ENCODE measurements around the gene LGMN.
"Not testable (repeated sequence)": the region's sequence is repeated elsewhere in the genome, so short reads cannot be mapped to it uniquely, and the experiment has no call there.

Gene LGMN

DNA sequence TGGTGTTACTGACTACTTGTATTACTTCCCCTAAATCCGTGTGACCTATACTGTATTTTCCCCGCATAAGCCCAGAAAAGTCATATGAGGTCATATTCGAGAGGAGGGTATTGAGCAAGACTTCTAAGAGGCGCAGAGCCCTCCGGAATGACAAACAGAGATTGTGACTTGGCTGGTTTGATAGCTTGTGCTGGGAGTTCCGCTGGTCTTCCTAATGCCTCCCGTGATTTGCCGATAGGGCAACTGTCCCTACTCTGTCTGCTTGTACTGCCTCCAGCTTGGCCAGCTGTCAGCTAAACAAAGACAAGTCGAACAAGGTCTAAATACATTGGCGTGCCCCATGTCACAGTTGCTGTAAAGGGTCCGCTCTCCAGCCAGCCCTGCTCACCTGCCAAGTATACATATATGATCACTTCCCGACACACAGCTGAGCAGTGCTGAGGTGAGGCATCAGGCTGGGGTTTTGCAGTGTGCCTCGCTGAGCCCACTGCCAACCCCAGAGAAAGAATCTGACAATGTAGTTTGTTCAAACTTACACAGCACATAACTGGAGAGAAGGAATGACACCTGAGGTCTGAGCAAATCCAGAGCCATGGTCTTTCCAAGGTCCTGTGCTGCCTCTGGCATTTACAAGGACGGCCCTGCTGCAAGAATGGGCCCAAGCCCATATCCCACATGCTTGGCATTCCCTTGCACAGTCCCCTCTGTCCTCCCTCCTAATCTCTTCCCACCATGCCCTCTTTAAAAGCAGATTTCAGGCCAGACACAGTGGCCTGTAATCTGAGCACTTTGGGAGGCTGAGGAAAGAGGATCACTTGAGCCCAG is 23.7 kb downstream of the LGMN start:
- Mint-ChIP-seq H3K27me3 (peaks cover 6% of the 10 kb centered on the region), H3K4me3 (no peak overlapping the region), H3K4me1 (ENCODE audit: low read depth) (peaks cover 12% of the 10 kb centered on the region), H3K27ac (no peak overlapping the region), H3K9me3 (peaks cover 4% of the 10 kb centered on the region), H3K36me3 (ENCODE audit: low read depth) (peaks cover 10% of the 10 kb centered on the region)

DNA sequence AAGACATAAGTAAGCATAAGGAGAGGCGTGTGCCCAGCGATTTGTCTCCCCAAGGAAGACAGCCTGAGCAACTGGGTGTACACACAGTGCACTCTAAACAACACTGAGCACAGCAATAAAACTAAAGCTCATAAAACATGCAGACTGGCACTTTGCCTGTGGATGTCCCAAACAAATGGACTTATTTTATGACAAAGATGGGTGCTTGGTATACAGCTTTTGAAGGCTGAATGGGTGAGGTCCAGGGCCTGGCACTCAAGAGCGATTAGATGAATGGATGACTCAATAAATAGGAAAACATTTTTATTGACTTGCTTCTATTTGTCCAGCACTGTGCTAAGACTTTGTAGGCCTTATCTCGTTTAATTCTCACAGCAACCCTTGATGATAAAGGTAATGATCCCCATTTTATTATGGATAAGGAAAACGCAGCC is 28.5 kb downstream of the LGMN start:
- Mint-ChIP-seq H3K4me3 (no peak overlapping the region), H3K36me3 (ENCODE audit: low read depth) (no peaks in the 10 kb centered on the region), H3K9me3 (no peaks in the 10 kb centered on the region), H3K27ac (no peak overlapping the region), H3K27me3 (no peaks in the 10 kb centered on the region), H3K4me1 (ENCODE audit: low read depth) (no peaks in the 10 kb centered on the region)

DNA sequence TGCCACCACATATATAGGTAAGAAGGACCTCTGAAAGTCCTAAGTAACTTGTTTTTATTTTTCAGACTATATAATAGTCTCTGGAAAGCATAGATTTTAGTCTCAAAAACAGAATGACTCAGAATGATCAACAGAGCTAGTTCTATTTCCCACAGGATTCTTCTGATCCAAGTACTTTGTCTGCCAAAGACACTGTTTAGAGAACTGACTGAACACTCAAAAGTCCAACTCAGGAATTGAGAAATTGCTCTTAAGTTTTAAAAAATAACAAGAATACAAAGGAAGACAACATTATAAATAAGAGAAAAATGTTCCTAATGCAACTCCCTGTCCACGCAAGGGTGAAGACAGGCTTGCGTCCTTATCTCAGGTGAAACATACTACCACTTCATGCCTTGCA is 29.0 kb downstream of the LGMN start:
- Mint-ChIP-seq H3K4me3 (no peak overlapping the region), H3K4me1 (ENCODE audit: low read depth) (no peaks in the 10 kb centered on the region), H3K27me3 (no peaks in the 10 kb centered on the region), H3K27ac (no peak overlapping the region), H3K9me3 (no peaks in the 10 kb centered on the region), H3K36me3 (ENCODE audit: low read depth) (no peaks in the 10 kb centered on the region)

DNA sequence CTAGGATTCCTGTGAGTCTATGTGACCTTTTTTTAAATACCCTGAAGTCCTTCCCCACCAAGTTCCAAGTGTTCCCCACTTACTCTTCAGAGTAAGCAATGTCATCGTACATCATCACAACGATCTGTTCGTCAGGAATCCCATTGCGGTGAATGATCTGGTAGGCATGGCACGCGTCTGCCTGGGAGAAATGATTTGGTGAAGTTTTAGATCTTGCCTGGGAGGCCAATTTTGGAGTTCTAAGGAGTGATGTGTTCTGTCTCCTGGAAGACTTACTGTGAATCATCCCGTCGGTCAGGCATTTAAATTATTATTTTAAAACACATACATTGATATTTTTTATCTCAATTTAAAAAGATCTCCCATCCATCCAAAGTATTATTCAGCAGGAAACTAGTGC is 29.8 kb downstream of the LGMN start:
- no peaks in the 10 kb centered on the region for H3K36me3 Mint-ChIP-seq (ENCODE audit: low read depth)

DNA sequence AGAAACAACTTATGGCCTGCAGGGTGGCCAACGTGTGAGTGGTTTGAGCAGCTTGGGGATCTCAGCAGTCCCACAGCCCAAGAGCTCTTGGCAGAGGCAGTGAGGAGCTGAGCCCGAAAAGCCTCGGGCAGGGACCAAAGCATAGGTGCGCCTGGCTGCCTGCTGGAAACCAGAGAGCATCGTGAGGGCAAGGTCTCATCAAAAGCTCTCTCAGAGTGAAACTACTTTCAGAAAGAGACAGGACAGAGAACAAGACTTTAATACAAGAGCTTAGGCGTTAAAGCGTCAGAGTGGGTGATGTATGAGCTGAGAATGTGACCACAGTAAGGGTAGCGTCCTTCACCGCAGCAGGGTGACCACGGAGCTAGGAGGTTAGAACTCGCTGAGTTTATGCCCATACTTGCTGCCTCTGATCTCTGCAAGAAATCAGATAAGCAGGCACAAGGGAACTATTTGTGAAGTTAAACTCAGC is 30.8 kb downstream of the LGMN start:
- Mint-ChIP-seq H3K27me3 (no peaks in the 10 kb centered on the region), H3K4me3 (no peak overlapping the region), H3K9me3 (no peaks in the 10 kb centered on the region), H3K4me1 (ENCODE audit: low read depth) (no peaks in the 10 kb centered on the region), H3K36me3 (ENCODE audit: low read depth) (no peaks in the 10 kb centered on the region), H3K27ac (no peak overlapping the region)

More for the DNA sequence above, 29.8 kb downstream of the LGMN start:
- Mint-ChIP-seq H3K9me3 (no peaks in the 10 kb centered on the region), H3K27ac (no peak overlapping the region), H3K4me1 (ENCODE audit: low read depth) (no peaks in the 10 kb centered on the region), H3K27me3 (no peaks in the 10 kb centered on the region), H3K4me3 (no peak overlapping the region)

DNA sequence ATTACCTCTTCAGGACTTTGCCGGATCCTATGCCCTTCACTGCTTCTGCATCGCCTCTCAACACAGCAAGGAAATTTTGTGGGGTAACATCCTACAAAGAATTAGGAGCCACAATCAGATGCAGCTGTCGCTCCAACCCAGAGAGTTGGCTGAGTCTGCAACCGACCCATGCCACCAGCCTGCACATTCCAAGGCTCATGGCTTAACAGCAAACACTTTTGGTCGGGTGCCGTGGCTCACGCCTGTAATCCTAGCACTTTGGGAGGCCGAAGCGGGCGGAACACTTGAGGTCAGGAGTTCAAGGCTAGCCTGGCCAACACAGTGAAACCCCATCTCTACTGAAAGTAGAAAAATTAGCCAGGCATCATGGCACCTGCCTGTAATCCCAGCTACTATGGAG is 32.3 kb downstream of the LGMN start:
- no peak overlapping the region for H3K27ac Mint-ChIP-seq
- no peaks in the 10 kb centered on the region for H3K9me3 Mint-ChIP-seq
- no peaks in the 10 kb centered on the region for H3K27me3 Mint-ChIP-seq
- H3K4me1 Mint-ChIP-seq (ENCODE audit: low read depth) = no peaks in the 10 kb centered on the region
- no peak overlapping the region for H3K4me3 Mint-ChIP-seq
- H3K36me3 Mint-ChIP-seq (ENCODE audit: low read depth) = no peaks in the 10 kb centered on the region

DNA sequence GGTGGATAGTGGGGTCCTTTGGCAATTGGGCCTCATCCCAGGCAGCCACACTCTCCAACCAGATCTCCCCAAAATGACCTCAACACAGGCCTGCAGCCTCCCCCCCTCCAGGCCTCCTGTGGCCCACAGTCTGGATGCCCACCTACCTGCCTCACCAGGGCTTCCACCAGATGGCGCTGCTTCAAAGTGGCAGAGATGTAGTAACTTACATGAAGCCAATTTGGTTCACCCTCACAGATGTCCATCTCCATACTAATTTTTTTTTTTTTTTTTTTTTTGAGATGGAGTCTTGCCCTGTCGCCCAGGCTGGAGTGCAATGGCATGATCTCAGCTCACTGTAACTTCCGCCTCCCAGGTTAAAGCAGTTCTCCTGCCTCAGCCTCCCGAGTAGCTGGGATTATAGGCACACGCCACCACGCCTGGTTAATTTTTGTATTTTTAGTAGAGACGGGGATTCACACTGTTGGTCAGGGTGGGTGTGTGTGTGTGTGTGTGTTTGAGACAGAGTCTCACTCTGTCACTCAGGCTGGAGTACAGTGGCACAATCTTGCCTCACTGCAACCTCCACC is 33.6 kb downstream of the LGMN start:
- H3K4me1 Mint-ChIP-seq (ENCODE audit: low read depth); H3K27me3 Mint-ChIP-seq; H3K36me3 Mint-ChIP-seq (ENCODE audit: low read depth); H3K9me3 Mint-ChIP-seq; H3K27ac Mint-ChIP-seq; H3K4me3 Mint-ChIP-seq: not testable (repeated sequence)

DNA sequence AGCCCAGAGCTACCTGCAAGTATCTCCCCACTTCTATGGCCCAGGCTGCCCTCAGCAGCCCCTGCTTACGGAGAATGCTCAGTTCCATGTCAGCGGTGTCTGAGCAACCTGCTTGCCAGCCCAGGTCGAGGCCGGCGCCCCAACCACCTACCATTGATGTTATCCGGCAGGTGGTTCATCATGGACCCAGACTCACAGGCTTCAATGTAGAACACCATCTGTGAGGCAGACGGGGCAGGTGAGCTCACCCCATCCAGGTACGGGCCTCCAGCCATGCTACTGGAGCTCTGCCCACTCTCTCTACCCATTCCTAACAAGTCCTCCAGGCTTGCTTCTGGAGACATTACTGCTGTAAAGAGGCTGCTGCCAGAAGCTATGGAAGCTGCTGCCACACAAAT is 35.8 kb downstream of the LGMN start:
- no peak overlapping the region for H3K27ac Mint-ChIP-seq
- H3K36me3 Mint-ChIP-seq (ENCODE audit: low read depth) = no peaks in the 10 kb centered on the region
- no peaks in the 10 kb centered on the region for H3K27me3 Mint-ChIP-seq
- H3K4me1 Mint-ChIP-seq (ENCODE audit: low read depth) = no peaks in the 10 kb centered on the region
- H3K4me3 Mint-ChIP-seq = no peak overlapping the region
- no peaks in the 10 kb centered on the region for H3K9me3 Mint-ChIP-seq

DNA sequence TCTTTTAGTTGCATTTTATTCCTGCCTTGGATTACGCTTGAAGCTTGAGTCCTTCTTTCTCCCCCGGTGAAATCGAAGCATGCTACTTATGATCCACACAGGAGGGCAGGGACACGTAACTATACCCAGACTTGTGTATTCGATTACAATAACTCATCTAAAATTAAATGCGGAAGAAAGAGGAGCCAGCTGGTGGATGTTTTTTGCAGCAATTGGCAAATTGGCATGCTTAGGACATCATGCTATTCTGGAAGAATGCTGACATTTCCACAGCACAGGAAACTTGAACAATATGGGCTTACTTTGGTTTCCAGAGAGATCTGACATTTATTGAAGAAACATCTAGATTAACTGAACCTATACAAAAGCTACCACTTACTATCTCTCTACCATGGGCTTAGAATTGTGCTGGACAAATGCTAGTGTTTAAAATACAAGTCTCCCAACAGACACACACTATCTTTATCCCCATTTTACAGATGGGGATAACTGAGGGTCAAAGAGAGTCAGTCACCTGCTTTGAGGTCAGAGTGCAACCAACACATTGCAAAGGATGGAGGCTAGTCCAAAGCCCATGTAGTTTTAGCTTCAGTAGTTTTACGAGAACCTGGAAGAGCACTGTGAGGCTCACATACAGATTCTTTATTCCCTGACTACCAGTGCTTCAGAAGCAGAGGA is 36.3 kb downstream of the LGMN start:
- Mint-ChIP-seq H3K4me1 (ENCODE audit: low read depth) (no peaks in the 10 kb centered on the region), H3K9me3 (no peaks in the 10 kb centered on the region), H3K27ac (no peak overlapping the region), H3K27me3 (no peaks in the 10 kb centered on the region), H3K36me3 (ENCODE audit: low read depth) (no peaks in the 10 kb centered on the region), H3K4me3 (no peak overlapping the region)

DNA sequence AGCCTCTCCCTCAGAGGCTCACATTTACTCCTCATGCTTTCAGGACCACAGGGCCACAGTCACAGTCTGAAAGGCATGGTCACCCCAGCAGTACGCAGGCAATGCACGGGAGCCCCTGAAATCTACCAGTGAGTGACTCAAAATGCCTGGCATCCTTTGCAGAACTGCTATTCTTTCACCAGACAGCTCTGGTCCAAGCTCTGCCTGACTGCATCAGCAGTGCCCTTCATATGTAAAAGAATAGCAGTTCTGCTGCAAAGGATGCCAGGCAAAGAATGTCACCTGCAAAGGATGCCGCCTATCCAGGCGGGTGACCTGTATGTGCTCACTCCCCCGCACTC is 38.5 kb downstream of the LGMN start:
- peaks cover under 1% of the 10 kb centered on the region for H3K4me1 Mint-ChIP-seq (ENCODE audit: low read depth)
- H3K9me3 Mint-ChIP-seq = no peaks in the 10 kb centered on the region
- no peaks in the 10 kb centered on the region for H3K27me3 Mint-ChIP-seq

DNA sequence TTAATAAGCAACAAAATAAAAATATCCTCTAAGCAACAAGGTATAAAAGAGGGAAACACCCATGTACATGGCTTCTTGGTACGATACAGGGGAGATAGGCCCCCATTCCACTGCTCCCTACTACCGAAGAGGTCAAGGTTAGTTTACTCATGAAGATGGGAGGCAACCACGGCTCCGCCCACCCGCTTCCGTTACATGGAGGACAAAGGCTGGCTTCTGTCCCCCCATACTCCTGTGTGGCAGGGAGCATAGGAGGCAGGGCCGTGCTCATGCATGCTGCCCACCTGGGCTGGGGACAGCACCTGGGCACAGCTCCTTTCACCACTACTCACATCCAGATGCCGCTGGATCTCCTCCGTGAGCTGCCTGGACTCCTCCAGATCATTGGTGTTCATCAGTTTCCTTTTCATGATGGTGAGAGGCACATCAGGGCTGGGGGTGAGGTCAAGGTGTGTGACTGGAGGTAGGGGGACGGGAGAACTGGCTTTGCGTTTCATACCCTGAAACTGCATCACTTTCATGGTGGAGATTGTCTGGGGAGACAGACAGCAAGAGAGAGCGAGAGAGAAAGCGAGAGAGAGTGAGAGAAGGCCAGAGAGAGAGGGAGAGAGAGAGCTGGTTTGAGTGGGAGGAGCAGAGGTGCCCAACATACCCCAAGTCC is 39.0 kb downstream of the LGMN start:
- H3K4me3 Mint-ChIP-seq = no peak overlapping the region
- H3K4me1 Mint-ChIP-seq (ENCODE audit: low read depth) = peaks cover 6% of the 10 kb centered on the region
- H3K9me3 Mint-ChIP-seq = no peaks in the 10 kb centered on the region
- H3K36me3 Mint-ChIP-seq (ENCODE audit: low read depth) = no peaks in the 10 kb centered on the region
- no peak overlapping the region for H3K27ac Mint-ChIP-seq
- no peaks in the 10 kb centered on the region for H3K27me3 Mint-ChIP-seq

More for the DNA sequence above, 38.5 kb downstream of the LGMN start:
- H3K36me3 Mint-ChIP-seq (ENCODE audit: low read depth) = no peaks in the 10 kb centered on the region
- no peak overlapping the region for H3K27ac Mint-ChIP-seq
- H3K4me3 Mint-ChIP-seq = no peak overlapping the region

DNA sequence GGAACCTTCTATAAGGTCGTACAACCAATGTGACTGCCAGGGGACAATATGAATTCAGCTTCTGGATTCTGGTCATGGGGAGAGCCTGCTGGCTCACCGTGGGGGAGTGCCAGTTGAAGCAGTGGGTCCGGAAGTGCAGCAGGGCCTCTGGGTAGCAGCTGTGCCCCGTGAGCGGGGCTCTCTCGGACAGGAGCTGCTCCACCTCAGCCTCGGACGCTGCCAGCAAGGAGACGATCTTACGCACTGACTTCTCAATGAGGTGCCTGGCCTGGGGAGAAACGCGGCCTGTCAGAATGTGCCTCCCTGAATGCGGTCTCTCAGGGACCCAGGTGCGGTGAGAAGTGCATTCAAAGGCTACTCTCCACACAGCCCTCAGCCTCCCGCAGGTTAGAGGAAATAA is 42.0 kb downstream of the LGMN start:
- H3K4me3 Mint-ChIP-seq = no peak overlapping the region
- no peak overlapping the region for H3K27ac Mint-ChIP-seq
- H3K36me3 Mint-ChIP-seq (ENCODE audit: low read depth) = no peaks in the 10 kb centered on the region
- H3K27me3 Mint-ChIP-seq = no peaks in the 10 kb centered on the region
- H3K4me1 Mint-ChIP-seq (ENCODE audit: low read depth) = peaks cover 7% of the 10 kb centered on the region
- no peaks in the 10 kb centered on the region for H3K9me3 Mint-ChIP-seq

DNA sequence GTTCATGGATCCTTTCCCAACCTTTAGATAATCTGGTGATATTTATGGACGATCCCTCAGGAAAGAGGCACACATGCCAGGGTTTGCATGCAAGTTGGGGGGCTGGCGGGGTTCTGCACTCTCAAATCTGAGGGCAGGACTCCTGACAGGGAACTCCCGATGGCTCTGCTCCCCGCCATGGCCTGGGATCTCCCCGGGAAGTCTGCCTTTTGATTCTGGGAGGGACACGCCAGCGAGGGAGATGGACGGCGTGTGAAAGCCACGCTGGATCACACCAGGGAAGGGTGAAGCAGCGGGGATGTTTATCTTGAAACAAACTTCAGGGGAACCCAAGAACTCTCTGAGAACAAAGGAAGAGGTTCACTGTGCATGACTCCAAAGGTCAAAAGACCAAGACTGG is 43.6 kb downstream of the LGMN start:
- Mint-ChIP-seq H3K4me3 (no peak overlapping the region), H3K9me3 (no peaks in the 10 kb centered on the region), H3K4me1 (ENCODE audit: low read depth) (peaks cover 7% of the 10 kb centered on the region), H3K27me3 (no peaks in the 10 kb centered on the region), H3K36me3 (ENCODE audit: low read depth) (no peaks in the 10 kb centered on the region), H3K27ac (no peak overlapping the region)

DNA sequence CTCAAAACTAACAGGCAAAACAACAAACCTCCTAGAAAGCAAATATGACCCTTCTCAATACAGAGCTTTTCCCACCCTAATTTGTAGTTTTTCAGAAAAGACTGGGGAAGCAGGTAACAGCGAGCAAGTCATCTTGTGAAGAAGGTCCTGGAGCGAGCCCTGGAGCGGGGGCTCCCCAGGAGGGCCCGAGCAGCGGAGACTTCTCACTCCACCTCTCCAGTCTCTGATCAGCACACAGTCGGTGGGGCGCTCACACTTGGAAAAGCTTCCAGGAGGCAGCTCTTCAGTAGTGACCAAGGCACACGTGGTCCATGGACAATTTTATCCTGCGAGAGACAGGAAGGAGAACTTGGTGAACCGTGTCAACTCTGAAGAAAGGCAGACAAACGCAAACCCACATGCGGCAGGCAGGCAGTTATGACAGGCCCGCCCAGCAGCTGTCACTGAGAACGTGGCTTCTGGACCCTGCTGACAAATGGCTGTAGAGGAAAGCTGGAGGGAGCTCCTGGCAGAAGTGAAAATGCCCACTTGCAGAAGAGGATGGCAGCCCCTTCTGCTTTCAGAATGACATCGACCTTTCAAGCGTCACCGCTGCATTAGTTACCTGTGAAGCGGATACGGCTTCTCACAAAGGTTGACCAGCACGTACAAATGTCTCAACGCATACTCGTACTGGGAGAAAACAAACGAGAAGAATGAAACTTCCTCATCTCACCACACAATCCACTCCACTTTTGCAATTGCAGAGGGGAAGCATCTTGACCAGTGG is 44.2 kb downstream of the LGMN start:
- Mint-ChIP-seq H3K9me3 (no peaks in the 10 kb centered on the region), H3K4me3 (no peak overlapping the region), H3K27ac (no peak overlapping the region), H3K36me3 (ENCODE audit: low read depth) (no peaks in the 10 kb centered on the region), H3K27me3 (no peaks in the 10 kb centered on the region), H3K4me1 (ENCODE audit: low read depth) (peaks cover 7% of the 10 kb centered on the region)

Data from stimulated activated naive CD8-positive, alpha-beta T cell treated with anti-CD3 and anti-CD28 coated beads, Interleukin-15, Interleukin-2, amounts not matched to agents 100 ng/mL and 50 ng/mL, for 24 hours (primary cell).